Stimulated activated naive CD8-positive, alpha-beta T cell treated with anti-CD3 and anti-CD28 coated beads, Interleukin-15, amount 100 ng/mL, for 72 hours (primary cell): Measurements from ENCODE around the gene GNB1.

Experiments
- ATAC-seq: fragments of 150-1000 bp; cut with Tn5 transposase; 2 replicates; pipeline ENCODE4 v1.10.0; 2021; ENCODE audit warnings: mild to moderate bottlenecking, moderate library complexity
- DNase-seq, 2 donors: peaks; one replicate each; pipeline ENCODE4 v3.0.0; 2021 to 2022
- H3K27ac Mint-ChIP-seq, 2 donors: one replicate each; pipeline ENCODE4 v1.8.0; 2022; ENCODE audit warnings: mild to moderate bottlenecking in 2 of 2, mixed read lengths in 2 of 2, moderate library complexity in 2 of 2
- H3K27me3 Mint-ChIP-seq: one replicate; pipeline ENCODE4 v1.8.0; 2022; ENCODE audit warnings: mixed read lengths
- H3K4me1 Mint-ChIP-seq: one replicate; pipeline ENCODE4 v1.8.0; 2022; ENCODE audit warnings: mild to moderate bottlenecking, mixed read lengths
- H3K4me3 Mint-ChIP-seq, 2 donors: one replicate each; pipeline ENCODE4 v1.8.0; 2022; ENCODE audit warnings: mild to moderate bottlenecking in 2 of 2, mixed read lengths in 2 of 2, moderate library complexity in 1 of 2
- H3K9me3 Mint-ChIP-seq, 2 donors: one replicate each; pipeline ENCODE4 v1.8.0; 2022; ENCODE audit warnings: mixed read lengths in 2 of 2

The GNB1 gene

DNA sequence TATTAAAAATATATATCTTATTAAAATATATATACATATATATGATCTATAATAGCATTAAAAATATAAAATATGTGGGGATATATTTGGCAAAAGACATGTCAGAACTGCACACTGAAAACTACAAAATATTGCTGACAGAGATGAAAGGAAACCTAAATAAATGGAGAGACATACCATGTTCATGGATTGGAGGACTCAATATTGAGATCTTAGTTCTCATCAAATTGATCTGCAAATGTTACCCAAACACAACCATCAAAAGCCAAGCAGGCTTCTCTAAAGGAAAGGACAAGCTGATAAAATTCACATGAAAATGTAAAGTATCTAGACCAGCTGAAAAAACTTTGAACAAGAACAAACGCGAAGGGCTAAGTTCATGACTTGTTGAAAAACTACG, 119.8 kb downstream of the GNB1 start:
- H3K4me3 Mint-ChIP-seq: no peak overlapping the region
- H3K27ac Mint-ChIP-seq: no peak overlapping the region
- peaks cover 19% of the 10 kb centered on the region for H3K4me1 Mint-ChIP-seq
- DNase-seq: no peak
- no peak for ATAC-seq
- H3K9me3 Mint-ChIP-seq: peaks cover 4 to 6% of the 10 kb centered on the region in 2 donors
- H3K27me3 Mint-ChIP-seq: no peaks in the 10 kb centered on the region

DNA sequence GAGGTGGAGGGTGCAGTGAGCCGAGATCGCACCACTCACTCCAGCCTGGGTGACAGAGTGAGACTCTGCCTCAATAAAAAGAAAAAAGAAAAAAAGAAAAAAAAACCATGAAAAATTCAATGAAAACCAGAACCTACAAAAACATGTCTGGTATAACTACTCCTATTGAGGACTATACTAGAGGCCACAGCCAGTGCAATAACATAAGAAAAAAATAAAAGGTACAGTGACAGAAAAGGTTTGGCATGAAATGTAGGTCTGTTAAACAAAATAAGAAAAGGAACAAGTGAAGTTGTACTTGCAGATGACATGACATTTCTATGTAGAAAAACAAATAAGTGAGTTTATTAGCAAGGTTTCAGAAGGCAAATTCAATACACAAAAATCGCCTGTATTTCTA, 120.8 kb downstream of the GNB1 start:
- ATAC-seq (no peak), DNase-seq (no peak)
- no peaks in the 10 kb centered on the region for H3K27me3 Mint-ChIP-seq
- no peak overlapping the region for H3K27ac Mint-ChIP-seq
- H3K4me1 Mint-ChIP-seq: peaks cover 9% of the 10 kb centered on the region
- H3K4me3 Mint-ChIP-seq: no peak overlapping the region
- H3K9me3 Mint-ChIP-seq: peaks cover 4 to 6% of the 10 kb centered on the region in 2 donors

DNA sequence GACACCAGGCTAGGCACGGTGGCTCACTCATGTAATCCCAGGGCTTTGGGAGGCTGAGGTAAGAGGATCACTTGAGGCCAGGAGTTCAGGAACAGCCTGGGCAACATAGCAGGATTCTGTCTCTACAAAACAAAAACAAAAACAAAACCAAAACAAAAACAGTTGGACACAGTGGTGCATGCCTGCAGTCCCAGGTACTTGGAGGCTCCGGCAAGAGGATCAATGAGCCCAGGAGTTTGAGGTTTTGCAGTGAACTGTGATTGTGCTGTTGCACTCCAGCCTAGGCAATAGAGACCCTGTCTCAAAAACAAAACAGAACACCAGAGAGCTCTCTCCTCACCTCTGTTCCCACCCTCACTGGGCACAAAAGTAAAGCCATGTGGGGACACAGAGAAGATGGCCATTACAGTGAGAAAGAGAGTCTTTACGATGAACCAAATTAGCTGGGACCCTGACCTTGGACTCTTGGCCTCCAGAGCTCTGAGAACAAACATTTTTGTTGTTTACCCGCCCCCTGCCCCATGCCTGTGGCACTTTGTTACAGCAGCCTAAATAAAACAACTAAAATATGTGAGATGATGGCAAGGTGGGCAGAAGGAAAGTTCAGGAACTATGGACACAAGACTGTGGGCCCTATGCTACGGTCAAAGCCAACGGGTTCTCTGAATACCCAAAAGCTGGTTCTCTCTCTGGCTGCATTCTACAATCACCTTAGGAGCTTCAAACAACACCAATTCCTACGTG, 122.5 kb downstream of the GNB1 start:
- peak overlapping the region in 1 of 2 donors; percentile 52 for H3K27ac Mint-ChIP-seq

DNA sequence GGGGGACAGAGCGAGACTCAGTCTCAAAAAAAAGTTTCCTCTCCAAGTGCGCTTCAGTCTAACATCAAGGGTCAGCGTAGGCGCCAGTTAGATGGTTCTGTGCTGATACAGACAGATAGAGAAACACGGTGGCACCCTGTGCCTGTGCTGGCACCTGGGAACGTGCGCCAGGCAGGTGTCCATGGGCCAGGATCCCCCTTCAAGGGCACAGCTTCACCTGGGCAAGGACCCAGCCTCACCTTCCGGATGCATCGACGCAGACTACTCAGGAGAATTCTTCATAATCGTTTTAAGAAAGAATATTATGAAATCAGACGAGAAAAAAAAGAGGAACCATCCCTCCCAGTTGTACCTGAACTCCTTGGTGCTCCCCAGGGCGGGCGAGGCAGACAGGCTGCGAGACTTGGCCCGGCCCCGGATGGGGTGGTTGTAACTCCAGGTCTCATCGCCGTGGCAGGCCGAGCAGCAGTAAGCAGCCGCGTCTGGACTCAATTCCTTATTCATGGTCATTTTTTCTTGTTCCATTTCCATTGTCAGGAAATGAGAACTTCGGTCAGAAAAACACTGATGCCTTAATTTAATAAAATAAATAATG, 125.9 kb downstream of the GNB1 start:
- no peak for DNase-seq
- H3K27me3 Mint-ChIP-seq: no peaks in the 10 kb centered on the region
- peaks cover 0 to under 1% of the 10 kb centered on the region in 2 donors for H3K9me3 Mint-ChIP-seq
- H3K4me3 Mint-ChIP-seq: no peak overlapping the region
- peaks cover 9% of the 10 kb centered on the region for H3K4me1 Mint-ChIP-seq
- ATAC-seq: no peak
- H3K27ac Mint-ChIP-seq: no peak overlapping the region

More for the DNA sequence above, 122.5 kb downstream of the GNB1 start:
- Mint-ChIP-seq H3K4me1 (peaks cover 5% of the 10 kb centered on the region), H3K9me3 (peaks cover 4 to 6% of the 10 kb centered on the region in 2 donors), H3K4me3 (no peak overlapping the region), H3K27me3 (no peaks in the 10 kb centered on the region)
- no peak for DNase-seq
- no peak for ATAC-seq

DNA sequence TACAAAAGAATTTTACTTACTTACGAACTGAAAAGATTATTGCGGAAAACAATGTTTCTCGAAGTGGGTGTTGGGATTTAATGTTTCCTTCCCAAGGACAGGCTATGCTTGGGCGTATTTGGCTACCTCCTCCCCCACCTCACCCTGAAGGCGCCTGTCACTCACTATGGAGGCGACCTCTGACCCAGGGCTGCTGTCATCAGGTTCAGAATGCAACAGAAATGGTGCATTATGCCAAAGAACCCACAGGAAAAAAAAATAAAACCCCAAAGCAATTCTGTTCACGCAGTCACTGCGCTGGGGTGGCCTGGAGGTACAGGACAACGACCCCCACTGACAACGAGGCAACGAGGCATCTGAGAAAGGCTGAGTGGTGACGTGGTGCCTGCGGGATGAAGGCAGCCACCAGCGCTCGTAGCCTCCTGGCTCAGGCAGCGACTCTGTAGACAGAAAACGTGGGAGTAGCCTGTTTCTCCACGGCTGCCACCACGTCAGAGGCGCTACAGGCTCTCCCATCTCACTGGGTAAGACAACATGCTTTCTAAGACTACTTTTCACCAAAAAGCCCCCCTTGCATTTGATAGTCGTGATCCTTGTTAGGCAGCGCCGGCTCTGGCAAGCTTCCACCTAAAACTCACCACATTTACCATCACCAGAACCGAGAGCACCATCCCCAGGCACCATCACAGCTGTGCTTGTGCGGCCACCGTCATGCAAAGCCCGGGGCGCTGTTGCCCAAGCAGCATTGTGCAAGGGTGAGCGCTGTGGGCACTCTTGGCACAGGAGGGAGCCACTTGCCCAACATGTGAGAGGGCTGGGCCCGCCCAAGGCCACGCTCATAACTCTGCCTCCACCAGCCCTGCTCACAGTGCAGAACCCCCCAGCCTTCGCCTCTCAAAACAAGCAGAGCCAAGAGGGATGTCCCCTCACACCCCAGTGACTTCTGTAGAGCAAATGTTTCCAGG, 126.9 kb downstream of the GNB1 start:
- no peak overlapping the region for H3K4me3 Mint-ChIP-seq
- H3K27ac Mint-ChIP-seq: peak overlapping the region in 1 of 2 donors; percentile 93
- peak; percentile 68 for ATAC-seq
- DNase-seq: no peak
- no peaks in the 10 kb centered on the region for H3K9me3 Mint-ChIP-seq
- H3K27me3 Mint-ChIP-seq: no peaks in the 10 kb centered on the region
- H3K4me1 Mint-ChIP-seq: peaks cover 15% of the 10 kb centered on the region

DNA sequence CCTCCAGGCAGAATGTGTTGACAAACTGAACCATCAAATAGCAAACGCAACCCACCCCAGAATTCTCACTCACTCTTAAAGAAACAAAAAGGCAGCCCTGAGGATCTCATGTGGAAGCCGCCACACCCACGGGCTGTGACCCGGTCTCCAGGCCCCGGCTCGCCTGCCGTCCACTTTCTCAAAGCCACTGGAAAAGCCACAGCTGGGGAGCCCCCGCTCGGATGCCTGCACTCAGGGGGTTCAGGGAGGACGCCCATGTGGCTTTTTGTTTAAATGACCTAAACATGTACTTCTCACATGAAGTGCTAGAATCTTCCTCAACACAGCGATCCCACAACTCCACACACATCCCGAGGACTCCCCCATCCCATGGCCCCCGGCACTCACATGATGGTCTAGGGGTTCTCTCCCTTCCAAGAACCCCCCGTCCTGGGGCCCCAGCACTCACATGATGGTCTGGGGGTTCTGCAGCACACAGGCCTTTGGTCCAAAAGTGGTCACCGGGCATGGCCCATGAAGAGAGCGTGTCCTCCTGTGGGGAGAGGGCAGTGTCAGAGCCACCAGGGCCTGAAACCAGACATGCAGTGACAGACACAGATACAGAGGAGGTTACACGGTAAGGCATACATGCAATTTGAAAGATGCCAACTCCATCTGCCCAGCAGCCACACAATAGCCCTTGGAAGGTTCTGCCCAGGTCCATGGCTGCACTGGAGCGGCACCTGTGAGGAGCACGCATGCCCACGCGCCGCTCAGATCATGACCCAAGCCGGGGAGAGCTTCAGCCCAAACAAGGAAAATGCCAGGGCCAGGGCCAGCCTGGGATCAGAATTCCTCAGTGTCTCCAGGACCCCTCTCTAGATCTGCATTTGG, 129.1 kb downstream of the GNB1 start:
- no peak for DNase-seq
- Mint-ChIP-seq H3K27ac (peak overlapping the region in 1 of 2 donors; percentile 42), H3K4me3 (no peak overlapping the region), H3K4me1 (peaks cover 10% of the 10 kb centered on the region), H3K9me3 (no peaks in the 10 kb centered on the region), H3K27me3 (no peaks in the 10 kb centered on the region)
- no peak for ATAC-seq

DNA sequence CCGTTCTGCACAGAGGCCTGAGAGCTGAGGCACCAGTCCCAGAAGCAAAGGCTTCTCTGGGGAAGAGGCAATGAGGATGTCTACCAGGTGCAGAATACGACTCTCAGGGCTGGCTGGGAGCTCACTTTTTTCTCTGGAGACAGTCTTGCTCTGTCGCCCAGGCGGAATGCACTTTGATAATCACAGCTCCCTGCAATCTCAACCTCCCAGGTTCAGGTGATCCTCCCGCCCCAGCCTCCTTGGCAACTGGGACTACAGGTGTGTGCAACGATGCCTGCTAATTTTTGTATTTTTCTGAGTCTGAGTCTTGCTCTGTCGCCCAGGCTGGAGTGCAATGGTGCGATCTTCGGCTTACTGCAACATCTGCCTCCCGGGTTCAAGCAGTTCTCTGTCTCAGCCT, 130.2 kb downstream of the GNB1 start:
- Mint-ChIP-seq H3K9me3 (no peaks in the 10 kb centered on the region), H3K27ac (no peak overlapping the region), H3K4me3 (no peak overlapping the region), H3K27me3 (no peaks in the 10 kb centered on the region), H3K4me1 (peaks cover 10% of the 10 kb centered on the region)
- DNase-seq (no peak), ATAC-seq (no peak)

DNA sequence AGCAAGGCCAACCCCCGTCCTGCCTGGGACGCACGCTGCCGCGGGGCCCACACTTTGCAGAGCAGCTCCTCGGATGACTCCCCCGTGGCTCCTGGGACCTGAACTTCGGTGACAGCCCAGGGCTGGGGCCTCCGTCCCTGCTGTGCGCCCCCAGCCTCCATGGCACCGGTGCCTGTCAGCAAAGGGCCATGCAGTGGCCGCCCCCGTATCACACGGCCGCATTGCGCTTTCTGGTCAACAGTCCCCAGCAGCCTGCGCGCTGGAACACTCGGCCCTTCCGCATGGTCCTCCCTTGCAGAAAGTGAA, 130.6 kb downstream of the GNB1 start:
- no peaks in the 10 kb centered on the region for H3K27me3 Mint-ChIP-seq
- H3K4me1 Mint-ChIP-seq: peaks cover 10% of the 10 kb centered on the region
- no peak for DNase-seq
- H3K4me3 Mint-ChIP-seq: no peak overlapping the region
- no peaks in the 10 kb centered on the region for H3K9me3 Mint-ChIP-seq
- H3K27ac Mint-ChIP-seq: no peak overlapping the region
- no peak for ATAC-seq

DNA sequence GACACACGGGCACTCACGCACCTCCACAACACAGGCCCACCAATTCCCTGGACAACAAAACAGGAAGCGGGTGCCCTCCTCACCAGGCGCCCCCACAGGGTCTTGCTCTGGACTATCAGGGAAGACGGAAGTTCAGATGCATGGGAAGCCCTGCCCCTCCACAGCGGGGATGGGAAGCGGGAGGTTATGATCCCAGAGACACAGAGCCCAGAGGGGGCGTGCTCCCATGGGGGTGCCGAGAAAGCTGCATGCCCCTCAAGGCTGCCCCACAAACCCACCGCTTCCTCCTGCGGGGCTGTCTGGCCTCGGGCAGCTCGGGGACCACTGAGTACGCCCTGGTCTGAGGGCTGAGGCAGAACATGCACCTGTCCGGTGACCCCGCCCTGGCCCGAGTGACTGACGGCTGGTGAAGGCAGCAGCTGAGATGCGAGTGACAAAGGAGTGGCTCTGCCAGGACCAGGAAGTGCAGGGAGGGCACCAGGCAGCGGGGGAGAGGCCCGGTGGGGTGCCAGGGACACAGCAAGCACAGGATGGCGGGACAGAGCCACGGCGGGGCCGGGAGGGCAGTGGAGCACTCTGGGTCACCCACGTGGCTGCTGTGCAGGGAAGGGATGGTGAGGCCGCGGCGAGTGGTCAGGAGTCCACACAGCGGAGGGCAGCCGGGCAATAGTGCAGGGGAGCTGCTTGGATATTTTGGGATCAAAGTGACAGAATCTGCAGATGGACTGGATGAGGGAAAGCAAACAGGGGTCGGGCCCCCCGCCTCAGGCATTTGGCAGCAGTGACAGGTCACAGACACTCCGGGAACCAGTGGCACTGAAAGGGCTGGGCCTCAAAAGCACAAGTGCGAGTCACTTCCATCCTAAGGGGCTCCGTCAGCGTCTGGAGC, 131.2 kb downstream of the GNB1 start:
- Mint-ChIP-seq H3K9me3 (no peaks in the 10 kb centered on the region), H3K4me1 (peaks cover 10% of the 10 kb centered on the region), H3K27me3 (no peaks in the 10 kb centered on the region), H3K4me3 (no peak overlapping the region), H3K27ac (peak overlapping the region in 1 of 2 donors; percentile 34)
- no peak for ATAC-seq
- DNase-seq: no peak

DNA sequence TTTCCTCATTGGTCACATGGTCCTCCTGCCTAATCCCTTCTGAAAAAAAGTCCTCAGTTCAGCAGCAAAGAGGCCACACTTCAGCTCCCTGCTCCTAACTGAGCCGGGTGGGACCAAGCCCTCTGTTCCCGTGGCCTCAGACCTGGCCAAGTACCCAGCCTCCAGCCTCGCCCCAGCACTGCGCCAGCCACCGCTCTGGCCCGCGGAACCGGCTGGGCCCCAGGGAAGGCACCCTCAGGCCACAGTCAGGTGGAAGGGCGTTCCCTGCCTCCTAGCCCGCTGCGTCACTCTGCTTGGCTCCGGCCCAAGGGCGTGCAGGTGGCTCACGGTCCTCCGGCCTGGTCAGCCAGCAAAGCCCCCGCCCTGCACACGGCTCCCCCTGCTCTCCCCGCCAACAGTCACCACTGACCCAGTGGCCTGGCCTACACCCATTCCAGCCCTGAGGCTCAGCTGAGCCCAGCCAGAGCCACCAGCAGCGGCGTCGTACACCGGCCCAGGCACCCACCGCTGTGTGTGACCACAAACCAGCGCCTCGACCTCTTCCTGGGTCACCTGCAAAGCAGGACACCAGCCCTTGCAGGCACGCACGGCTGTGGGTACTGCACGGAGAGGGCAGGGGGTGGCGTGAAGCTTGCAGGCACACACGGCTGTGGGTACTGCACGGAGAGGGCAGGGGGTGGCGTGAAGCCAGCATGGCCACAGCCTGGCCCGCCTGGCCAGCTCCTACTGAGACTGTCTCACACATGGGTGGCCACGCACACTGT, 132.0 kb downstream of the GNB1 start:
- ATAC-seq (peak; percentile 18), DNase-seq (no peak)
- Mint-ChIP-seq H3K27ac (no peak overlapping the region), H3K4me3 (no peak overlapping the region), H3K4me1 (peaks cover 10% of the 10 kb centered on the region), H3K27me3 (no peaks in the 10 kb centered on the region), H3K9me3 (no peaks in the 10 kb centered on the region)

DNA sequence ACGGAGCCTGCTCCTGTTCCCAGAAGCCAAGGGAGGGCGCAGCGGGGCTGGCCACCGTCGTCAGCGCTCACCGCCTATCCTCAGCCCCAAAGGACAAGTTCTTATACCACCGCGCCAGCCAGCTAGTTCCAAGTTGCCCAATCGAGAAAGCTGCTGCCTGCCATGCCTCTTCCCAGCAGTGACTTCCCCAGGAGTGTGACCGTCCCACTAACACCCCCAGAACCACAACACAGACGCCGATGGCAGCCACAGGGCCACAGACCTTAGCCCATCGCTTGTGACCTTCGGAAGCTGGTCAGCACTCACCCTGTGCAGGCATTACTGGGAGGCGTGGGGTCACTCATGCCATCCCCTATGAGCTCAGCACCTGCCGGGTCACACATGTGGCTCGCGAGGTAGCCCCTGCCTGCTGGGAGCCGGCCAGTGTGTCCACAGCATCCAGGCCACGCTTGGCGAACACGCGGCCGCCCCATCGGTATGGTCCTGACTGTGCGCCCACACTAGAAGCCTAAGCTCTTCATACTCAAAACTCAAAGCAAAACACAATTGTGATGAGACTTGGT, 132.7 kb downstream of the GNB1 start:
- ATAC-seq (no peak), DNase-seq (no peak)
- Mint-ChIP-seq H3K27me3 (no peaks in the 10 kb centered on the region), H3K9me3 (no peaks in the 10 kb centered on the region), H3K4me1 (peaks cover 10% of the 10 kb centered on the region), H3K27ac (peak overlapping the region in 1 of 2 donors; percentile 59), H3K4me3 (no peak overlapping the region)

DNA sequence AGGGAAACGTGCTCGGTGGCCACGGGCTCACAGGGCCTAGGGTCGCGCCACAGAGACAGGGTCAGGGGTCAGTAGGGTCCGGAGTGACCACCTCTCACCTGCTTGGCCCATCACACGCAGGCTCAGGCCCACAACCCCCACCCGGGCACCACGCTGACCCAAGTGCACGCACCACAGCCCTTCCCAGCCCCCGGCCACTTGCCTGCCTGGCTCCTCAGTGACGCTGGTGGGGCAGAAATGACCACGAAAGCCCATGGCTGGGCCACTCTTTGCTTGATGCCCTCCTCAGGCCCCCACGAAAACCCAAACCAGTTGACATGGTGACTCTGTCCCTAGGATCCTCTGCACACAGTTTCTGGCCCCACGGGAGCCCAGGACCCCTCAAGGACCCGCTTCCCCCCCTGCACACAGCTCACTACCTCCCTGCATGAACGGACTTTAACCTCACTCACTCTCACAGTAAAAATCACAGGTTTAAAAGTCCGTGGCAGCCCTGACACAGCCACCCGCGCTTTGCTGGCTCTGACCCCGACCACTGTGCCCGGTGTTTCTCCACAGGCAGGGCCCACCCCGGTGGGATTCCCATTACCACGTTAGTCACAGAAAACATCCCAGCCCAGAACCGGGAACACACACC, 133.3 kb downstream of the GNB1 start:
- H3K27me3 Mint-ChIP-seq: no peaks in the 10 kb centered on the region
- no peak overlapping the region for H3K27ac Mint-ChIP-seq
- no peaks in the 10 kb centered on the region for H3K9me3 Mint-ChIP-seq
- H3K4me3 Mint-ChIP-seq: no peak overlapping the region
- no peak for ATAC-seq
- peaks cover 10% of the 10 kb centered on the region for H3K4me1 Mint-ChIP-seq
- DNase-seq: no peak
